HG02884 (cell line): ENCODE results near the gene DCC.

Experiments
- ATAC-seq: cut with Tn5 transposase; IDR thresholded peaks from one replicate; pipeline ENCODE4 v1.9.1; 2021; ENCODE audit warnings: mild to moderate bottlenecking, moderate library complexity; ENCODE audit not compliant: unreplicated experiment

Gene DCC

DNA sequence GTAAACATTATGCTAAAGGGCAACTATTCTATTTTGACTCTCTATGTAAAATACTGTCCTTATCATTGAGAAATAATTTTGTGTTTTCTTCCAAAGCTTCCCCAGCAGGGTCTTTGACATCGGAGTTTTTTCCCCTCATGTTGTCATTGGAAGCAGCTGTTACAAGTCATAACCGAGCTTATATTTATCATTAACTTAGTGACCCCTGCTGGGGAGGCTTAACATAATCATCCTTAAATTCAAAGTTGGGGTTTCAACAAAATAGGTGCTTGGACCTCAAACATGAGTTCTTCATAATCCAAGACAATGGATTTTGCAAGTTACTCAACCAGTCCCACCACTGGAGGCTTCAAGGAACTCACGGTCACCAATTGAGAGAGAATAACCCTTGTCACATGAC is 330.9 kb downstream of the DCC start:
- ATAC-seq: no peak

DNA sequence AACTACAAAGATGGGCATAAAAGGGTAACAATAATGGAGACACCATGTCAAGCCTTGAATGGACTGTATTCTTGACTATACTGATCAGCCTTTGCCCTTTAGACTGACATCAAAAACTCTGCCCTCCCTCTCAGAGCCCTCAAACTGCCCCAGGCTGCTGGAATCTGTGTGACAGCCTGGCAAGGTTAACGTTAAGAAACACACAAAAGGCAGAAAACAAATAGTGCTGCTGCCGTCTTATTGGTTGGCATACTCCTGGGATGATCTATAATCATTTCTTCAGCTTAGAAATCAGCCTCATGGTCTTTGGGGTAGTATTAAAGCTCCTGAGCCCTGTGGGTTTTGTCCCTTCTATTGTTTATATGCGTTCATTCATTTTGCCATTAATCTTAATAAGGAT is 338.0 kb downstream of the DCC start:
- ATAC-seq: no peak

DNA sequence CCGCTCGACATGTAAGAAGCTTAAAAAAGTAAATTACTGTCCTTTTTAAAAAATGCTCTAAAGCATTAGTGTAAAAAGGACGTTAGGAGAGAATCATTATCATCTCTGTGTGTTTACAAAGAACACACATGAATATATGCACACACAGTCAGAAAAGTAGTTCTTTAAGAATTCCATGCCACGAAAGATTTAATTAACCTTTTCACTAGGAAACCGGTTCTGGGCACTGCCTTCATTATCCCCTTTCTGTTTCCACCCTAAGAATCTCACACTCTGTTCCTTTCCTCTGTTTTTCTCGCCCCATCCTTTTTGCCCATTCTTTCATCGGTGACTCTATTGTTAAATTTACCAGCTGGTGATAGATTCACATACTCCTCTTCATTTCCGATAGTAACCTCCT is 338.6 kb downstream of the DCC start:
- no peak for ATAC-seq

- no peak for ATAC-seq
Measured at GRCh38 chr18:52679354-52679753, 339.4 kb downstream of the DCC start.

GRCh38 chr18:52682260-52682659 is 342.3 kb downstream of the DCC start:
- ATAC-seq: no peak

- ATAC-seq: no peak
Measured at GRCh38 chr18:52685316-52685715, 345.3 kb downstream of the DCC start.

GRCh38 chr18:52691841-52692240 is 351.8 kb downstream of the DCC start:
- no peak for ATAC-seq

DNA sequence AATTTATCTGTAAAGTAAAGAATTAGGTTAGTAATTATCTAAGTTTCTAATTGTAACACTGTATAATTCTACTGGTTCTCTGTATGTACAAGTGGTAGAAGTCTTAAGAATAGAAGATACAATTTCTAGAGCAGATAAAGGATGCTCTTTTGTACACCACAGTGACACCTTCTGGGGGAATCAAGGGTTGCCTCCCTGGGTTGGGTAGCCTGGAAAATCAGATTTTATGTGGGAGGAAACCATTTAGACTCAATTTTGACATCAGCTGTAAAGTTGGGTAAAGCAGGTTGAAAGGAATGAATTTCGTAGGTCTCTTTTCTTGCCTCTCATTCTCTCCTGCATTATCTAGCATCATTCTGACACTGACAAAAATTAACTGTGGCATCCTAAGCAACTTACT is 354.8 kb downstream of the DCC start:
- no peak for ATAC-seq

- ATAC-seq: no peak
Measured at GRCh38 chr18:52700116-52700515, 360.1 kb downstream of the DCC start.

- ATAC-seq: no peak
Measured at GRCh38 chr18:52700816-52701215, 360.8 kb downstream of the DCC start.

- no peak for ATAC-seq
Measured at GRCh38 chr18:52701219-52701935, 361.4 kb downstream of the DCC start.

DNA sequence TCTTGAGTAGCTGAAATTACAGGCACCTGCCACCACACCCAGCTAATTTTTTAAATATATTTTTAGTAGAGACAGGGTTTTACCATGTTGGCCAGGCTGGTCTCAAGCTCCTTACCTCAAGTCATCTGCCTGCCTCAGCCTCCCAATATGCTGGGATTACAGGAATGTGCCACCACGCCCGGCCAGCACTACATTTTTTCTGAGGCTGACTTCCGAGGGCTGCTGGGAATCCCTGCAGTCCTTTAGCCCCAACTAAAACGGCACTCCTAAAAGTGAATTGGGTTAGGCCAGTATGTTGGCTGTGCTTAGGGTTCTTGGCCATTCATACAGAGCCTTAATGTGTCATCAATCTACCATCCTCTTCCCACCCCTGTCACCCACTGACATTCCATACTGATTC is 375.4 kb downstream of the DCC start:
- ATAC-seq: no peak

GRCh38 chr18:52715991-52716390 is 376.0 kb downstream of the DCC start:
- no peak for ATAC-seq

DNA sequence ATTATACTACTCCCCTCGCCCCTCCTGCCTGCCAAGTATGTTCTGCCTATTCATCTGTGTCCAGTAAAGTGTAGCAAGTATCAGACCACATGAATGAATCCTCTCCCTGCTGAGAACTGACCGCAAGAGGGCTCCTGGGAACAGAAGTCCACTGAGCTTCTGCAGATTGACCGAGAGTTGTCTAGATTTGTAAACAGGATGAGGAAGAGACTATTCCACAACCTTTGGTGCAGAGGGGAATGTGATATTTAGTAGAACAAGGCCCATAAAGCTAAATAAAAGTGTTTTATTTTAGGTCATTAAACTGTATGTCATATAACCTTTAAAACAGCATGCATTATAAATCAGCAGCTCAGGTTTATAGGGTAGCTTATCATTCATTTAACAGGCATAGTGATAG is 377.0 kb downstream of the DCC start:
- no peak for ATAC-seq

GRCh38 chr18:52722904-52723303 is 382.9 kb downstream of the DCC start:
- ATAC-seq: no peak

DNA sequence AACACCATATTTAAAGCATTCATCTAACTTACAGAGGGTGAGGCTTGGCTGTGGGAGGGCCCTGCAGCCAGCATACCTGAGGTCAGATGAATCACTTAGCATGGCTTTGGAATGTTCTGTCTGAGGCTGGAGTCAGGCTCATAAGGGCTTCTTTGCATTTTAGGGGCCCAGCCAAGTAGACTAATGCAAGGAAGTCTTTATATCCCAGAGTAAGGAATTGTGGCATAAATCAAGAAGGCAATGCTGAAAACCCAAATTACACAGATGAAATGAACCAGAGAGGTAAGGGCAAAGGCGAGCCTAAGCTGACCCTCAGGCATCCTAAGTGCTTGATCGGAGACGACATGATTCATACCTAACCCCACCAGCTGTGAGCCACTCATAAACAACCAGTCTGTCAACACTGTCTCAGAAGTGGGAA is 383.6 kb downstream of the DCC start:
- no peak for ATAC-seq

GRCh38 chr18:52730972-52731619 is 391.1 kb downstream of the DCC start:
- ATAC-seq: no peak

GRCh38 chr18:52738946-52739345 is 398.9 kb downstream of the DCC start:
- no peak for ATAC-seq

- ATAC-seq: no peak
Measured at GRCh38 chr18:52746986-52747385, 407.0 kb downstream of the DCC start.

GRCh38 chr18:52747869-52748268 is 407.9 kb downstream of the DCC start:
- ATAC-seq: no peak

GRCh38 chr18:52748343-52748742 is 408.3 kb downstream of the DCC start:
- ATAC-seq: no peak

DNA sequence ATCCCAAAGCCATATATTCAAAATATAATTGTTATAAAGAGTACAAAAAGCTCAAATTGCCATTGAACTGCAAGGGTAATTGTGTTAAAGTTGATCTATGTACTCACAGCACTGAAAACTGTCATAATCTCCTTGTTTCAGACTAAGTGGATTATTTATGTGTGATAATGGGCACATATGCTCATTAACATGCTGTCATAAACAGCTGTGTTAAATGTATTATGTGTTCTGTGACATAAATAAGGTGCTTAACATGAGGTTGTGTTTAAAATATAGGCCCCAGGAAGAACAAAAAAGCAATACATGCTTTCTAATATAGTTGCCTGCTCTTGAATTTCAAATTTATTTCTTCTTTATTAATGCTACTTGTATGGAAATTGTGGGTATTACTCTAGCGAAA is 409.5 kb downstream of the DCC start:
- no peak for ATAC-seq

GRCh38 chr18:52750995-52751394 is 411.0 kb downstream of the DCC start:
- no peak for ATAC-seq
